ENCODE data around the gene CAMK2A.

Gene CAMK2A

DNA sequence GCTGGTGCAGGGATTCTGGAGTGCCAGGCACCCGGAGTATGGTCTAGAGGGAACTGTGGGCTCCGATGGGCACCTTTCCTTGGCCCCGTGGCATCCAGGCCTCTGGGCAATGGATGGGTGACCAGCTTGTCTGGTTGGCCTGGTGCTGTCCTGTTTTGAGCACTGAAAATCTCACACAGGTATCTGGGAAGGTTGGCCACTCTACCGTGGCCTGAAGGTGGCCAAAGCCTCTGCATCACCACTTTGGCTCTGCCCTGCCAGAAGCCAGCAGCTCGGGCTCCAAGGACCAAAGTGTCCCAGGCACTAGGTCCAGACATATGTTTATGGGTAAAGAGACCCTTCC, 70.9 kb downstream of the CAMK2A start:
- no peak overlapping the region for H3K27ac Mint-ChIP-seq
- DNase-seq = no peak
- peaks cover 4 to 5% of the 10 kb centered on the region in 2 donors for H3K4me1 Mint-ChIP-seq (ENCODE audit: low read depth in 2 of 2)
- peaks cover 6 to 51% of the 10 kb centered on the region in 2 donors for H3K27me3 Mint-ChIP-seq
- H3K36me3 Mint-ChIP-seq (ENCODE audit: insufficient read depth) = no peaks in the 10 kb centered on the region
- H3K9me3 Mint-ChIP-seq = no peaks in the 10 kb centered on the region
- no peak overlapping the region for H3K4me3 Mint-ChIP-seq
- no peak for ATAC-seq (replicated peaks)

DNA sequence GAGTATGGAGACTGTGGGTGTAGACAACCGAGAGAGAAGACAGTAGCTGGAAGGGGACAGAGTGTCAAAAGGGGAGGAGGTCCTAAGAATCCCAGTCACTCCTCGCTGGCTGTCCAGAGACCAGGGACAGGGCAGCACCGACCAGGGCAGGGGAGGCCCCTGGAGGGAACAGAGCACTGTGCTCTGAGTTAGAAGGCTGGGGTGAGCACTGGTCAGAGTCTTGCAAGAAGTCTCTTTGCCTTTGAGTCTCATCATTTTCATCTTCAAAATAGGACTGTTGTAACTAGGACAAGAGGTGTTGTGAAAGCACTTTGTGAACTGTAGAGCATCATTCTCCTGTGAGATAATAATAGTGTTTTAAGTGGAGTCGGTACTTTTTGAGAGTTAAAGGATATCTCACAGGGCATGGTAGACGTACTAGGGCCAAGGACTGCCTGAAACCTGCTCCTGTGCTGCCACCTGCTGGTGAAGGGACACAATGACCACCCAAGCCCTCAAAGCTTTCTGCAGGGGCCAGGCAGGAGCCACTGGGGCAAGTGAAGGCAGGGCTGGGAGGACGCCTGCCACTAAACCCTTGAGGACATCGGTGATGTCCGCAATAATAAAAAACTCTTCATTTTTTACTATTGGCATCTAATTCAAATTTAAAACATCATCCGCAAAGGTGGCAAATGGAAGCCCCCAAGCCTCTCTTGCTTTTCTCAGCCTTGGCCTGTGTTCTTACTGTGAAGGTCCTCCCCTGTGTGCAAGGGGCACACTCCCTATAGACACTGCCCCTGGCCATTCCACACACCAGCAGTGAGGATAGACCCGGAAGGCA, 71.5 kb downstream of the CAMK2A start:
- Mint-ChIP-seq H3K27me3 (peaks cover 6 to 51% of the 10 kb centered on the region in 2 donors), H3K4me1 (ENCODE audit: low read depth in 2 of 2) (peaks cover 4 to 5% of the 10 kb centered on the region in 2 donors), H3K4me3 (no peak overlapping the region), H3K36me3 (ENCODE audit: insufficient read depth) (no peaks in the 10 kb centered on the region), H3K9me3 (no peaks in the 10 kb centered on the region), H3K27ac (no peak overlapping the region)
- ATAC-seq (replicated peaks) = peak; percentile 97
- peak; percentile 77 to 82 (median 78) for DNase-seq

DNA sequence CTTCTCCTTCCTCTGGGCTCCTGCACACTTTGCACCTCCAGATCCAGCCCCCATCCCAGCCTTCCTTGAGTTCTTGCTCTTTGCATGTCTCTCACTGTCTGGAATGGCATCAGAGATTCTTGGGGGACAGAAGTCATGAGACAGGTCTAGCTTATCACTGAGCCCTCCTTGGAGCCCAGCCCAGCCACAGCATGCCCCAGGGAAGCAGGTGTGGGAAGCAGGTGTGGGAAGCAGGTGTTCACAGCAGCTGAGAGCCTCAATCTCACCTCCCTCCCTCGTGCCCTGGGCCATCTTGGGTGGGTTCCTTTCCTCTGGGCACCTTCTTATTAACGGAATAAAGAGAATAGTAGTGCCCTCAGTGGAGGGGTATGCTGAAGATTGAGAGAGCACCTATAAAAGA, 72.5 kb downstream of the CAMK2A start:
- Mint-ChIP-seq H3K4me3 (no peak overlapping the region), H3K9me3 (no peaks in the 10 kb centered on the region), H3K36me3 (ENCODE audit: insufficient read depth) (no peaks in the 10 kb centered on the region), H3K27me3 (peaks cover 6 to 49% of the 10 kb centered on the region in 2 donors), H3K4me1 (ENCODE audit: low read depth in 2 of 2) (peaks cover 4 to 5% of the 10 kb centered on the region in 2 donors), H3K27ac (no peak overlapping the region)
- ATAC-seq (replicated peaks) (no peak), DNase-seq (no peak)

DNA sequence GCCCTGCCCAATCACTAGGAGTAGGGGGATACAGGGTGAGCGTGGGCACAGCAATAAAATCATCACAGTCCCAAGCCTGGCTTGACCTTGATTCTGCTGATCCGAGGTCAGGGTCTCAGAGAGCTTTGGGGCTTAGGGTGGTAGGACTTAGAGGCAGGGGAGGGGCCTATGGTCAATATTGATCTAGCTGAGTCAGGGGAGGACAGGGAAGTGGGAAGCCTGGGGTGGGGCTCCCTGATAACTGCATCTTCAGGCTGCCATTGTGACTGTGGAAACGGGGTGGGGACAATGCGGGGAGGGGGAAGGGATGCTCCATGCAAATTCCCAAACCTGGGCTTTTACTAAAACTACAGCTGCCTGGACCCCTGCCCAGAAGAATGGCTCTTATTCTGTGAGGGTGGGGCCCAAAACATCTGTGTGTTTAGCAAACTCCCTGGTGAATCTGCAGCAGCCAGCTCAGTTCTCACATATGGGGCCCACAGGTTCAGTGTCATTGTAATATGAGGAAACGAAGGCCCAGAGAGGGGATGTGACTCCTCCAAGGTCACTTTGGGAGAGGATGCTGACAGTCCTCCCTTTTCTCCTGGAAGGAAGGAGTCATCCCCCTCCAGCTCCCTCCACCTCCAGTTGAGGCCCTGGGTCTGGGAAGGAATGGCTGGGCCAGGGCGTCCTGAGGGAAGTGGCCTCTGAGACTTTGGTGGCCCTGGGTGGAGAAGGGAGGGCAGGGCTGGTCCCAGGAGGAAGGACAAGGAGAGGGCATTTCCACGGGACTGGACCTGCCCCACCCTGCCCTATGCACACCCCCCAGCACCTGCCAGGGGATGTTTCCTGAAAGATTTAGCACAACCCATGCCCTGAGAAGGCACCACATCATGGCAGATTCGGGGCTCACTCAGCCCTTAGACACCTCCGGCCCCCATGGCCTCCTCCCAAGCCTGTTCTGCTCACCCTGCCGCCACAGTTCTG, 73.3 kb downstream of the CAMK2A start:
- no peak overlapping the region for H3K27ac Mint-ChIP-seq
- ATAC-seq (replicated peaks) (no peak), DNase-seq (no peak)
- peaks cover 4 to 5% of the 10 kb centered on the region in 2 donors for H3K4me1 Mint-ChIP-seq (ENCODE audit: low read depth in 2 of 2)
- H3K4me3 Mint-ChIP-seq = no peak overlapping the region
- H3K27me3 Mint-ChIP-seq = peaks cover 6 to 41% of the 10 kb centered on the region in 2 donors
- H3K9me3 Mint-ChIP-seq = no peaks in the 10 kb centered on the region
- no peaks in the 10 kb centered on the region for H3K36me3 Mint-ChIP-seq (ENCODE audit: insufficient read depth)

DNA sequence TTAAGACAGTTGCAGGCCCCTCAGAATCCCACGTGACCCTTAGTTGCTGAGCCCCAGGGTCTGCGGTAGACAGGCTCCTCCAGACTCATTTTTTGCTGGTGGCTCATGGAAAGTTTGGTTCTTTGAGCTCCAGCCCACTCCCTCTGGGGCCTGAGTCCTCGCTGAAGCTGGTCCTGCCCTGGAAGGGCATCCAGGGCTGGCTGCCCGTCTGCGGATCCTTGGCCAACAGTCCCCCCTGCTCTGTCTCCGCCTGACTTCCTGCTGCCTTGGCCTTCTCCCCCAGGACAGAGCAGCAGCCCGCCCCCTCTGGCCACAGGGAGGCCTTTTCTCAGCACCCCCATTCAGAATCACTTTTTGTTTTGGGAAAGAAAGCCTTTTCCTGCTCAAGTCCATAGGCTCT, 75.3 kb downstream of the CAMK2A start:
- no peak for ATAC-seq (replicated peaks)
- no peak for DNase-seq
- no peak overlapping the region for H3K4me3 Mint-ChIP-seq
- H3K27me3 Mint-ChIP-seq = peaks cover 2 to 43% of the 10 kb centered on the region in 2 donors
- peaks cover 7 to 11% of the 10 kb centered on the region in 2 donors for H3K4me1 Mint-ChIP-seq (ENCODE audit: low read depth in 2 of 2)
- H3K36me3 Mint-ChIP-seq (ENCODE audit: insufficient read depth) = no peaks in the 10 kb centered on the region
- H3K9me3 Mint-ChIP-seq = no peaks in the 10 kb centered on the region
- no peak overlapping the region for H3K27ac Mint-ChIP-seq

DNA sequence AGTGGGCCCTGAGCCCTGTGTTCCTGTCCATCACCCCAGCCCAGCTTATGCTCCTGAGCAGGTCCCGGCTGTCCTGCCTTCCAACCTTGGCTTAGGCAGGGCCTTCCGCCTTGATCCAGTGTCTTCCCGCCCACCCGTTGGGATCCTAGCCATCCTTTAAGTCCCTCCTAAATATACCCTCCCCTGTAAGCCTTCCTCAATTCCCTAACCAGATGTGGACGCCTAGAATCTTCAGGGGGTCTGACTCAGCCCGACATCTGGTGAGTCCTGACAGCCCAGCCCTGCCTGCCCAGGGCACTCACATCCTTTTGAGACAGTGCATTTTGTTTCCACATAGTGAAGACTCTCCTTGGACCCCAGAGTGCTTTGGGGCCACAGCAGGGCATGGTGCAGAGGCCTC, 76.0 kb downstream of the CAMK2A start:
- H3K4me1 Mint-ChIP-seq (ENCODE audit: low read depth in 2 of 2) = peaks cover 13 to 19% of the 10 kb centered on the region in 2 donors
- H3K27me3 Mint-ChIP-seq = peaks cover 6 to 51% of the 10 kb centered on the region in 2 donors
- H3K36me3 Mint-ChIP-seq (ENCODE audit: insufficient read depth) = no peaks in the 10 kb centered on the region
- no peaks in the 10 kb centered on the region for H3K9me3 Mint-ChIP-seq
- DNase-seq (no peak), ATAC-seq (replicated peaks) (no peak)
- no peak overlapping the region for H3K27ac Mint-ChIP-seq
- H3K4me3 Mint-ChIP-seq = no peak overlapping the region

DNA sequence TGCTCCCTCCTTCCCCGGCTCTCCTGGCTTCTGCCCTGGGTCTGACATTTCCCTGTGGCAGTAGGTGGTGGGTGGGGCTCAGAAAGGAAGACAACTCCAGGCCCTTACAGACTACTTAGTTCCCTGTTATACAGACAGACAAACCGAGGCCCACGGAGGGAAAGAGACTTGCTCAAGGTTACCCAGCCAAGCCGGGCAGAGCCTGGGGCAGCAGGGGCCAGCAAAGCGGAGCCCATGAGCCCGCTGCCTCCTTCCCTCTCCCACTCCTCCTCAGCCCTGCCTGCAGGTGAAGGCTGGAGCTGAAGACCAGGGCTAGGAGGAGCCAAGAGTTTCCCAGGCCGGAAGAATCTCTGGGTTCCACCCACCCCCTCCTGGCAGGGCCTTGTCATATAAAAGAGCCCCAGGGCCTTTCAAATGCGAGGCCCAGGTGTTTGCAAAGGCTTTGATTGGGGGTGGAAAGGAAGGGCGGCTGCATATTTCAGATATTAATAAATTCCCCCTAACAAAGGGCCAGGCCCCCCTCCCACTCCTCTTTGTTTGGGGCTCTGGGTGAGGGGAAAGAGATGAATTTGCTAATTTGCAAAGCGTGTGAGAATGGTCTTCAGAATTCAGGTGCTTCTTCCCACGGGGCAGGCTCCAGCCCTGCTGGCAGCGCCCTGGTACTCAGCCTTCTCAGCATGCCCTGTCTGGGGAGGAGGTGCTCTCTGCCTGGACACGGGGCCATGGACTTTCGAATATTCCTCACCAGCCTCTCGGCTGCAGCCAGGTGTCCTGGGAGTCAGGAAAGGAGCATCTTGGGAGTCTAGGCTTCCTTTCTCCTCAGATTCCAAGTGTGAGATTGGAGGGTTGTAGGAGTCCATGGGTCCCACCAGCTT, 78.2 kb downstream of the CAMK2A start:
- H3K27me3 Mint-ChIP-seq = peaks cover 19 to 51% of the 10 kb centered on the region in 2 donors
- ATAC-seq (replicated peaks) (no peak), DNase-seq (no peak)
- no peak overlapping the region for H3K27ac Mint-ChIP-seq
- peaks cover 16 to 22% of the 10 kb centered on the region in 2 donors for H3K4me1 Mint-ChIP-seq (ENCODE audit: low read depth in 2 of 2)
- H3K4me3 Mint-ChIP-seq = no peak overlapping the region
- no peaks in the 10 kb centered on the region for H3K9me3 Mint-ChIP-seq
- no peaks in the 10 kb centered on the region for H3K36me3 Mint-ChIP-seq (ENCODE audit: insufficient read depth)

DNA sequence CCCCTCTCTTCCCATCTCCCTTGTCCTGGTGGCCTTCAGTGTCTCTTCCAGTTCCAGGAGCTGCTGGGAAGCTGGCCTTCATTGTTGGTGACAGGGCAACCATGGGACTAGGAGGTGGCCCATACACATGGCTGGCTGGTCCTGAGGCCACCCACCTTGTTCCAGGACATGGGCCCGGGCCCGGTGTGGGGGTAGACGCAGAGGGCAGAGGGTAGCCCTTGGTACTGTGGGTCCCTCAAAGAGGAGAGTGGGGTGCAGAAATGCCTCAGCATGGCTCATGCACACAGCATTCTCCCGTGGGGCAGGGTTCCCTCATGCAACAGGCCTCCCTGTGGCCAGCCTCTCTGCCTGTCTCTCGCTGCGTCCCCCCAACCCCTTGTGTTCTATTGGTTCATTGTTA, 78.9 kb downstream of the CAMK2A start:
- Mint-ChIP-seq H3K36me3 (ENCODE audit: insufficient read depth) (no peaks in the 10 kb centered on the region), H3K27me3 (peaks cover 19 to 51% of the 10 kb centered on the region in 2 donors), H3K9me3 (no peaks in the 10 kb centered on the region), H3K27ac (peak overlapping the region in 1 of 2 donors; percentile 62), H3K4me1 (ENCODE audit: low read depth in 2 of 2) (peaks cover 16 to 22% of the 10 kb centered on the region in 2 donors), H3K4me3 (no peak overlapping the region)
- DNase-seq (no peak), ATAC-seq (replicated peaks) (no peak)

DNA sequence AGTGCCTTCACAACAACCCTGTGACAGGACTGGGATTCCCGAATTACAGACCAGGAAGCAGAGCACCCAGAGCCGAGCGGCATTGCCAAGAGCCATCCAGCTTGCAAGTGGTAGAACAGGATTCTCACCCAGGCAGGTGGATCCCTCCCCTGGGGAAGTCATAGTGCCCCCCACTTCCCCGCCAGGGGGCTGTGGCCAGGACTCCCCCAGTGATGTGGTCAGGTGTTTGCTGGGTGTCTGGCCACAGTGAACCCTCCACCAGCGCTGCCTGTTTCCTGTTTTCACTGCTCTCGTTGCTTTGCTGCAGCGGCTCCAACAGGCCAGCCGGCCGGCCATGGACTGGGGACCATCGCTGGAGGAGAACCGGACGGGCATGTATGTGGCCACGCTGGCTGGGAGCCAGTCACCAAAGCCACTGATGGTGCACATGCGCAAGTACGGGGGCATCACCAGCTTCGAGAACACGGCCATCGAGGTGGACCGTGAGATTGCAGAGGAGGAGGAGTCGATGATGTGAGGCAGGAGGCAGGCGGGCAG, 80.4 kb downstream of the CAMK2A start:
- Mint-ChIP-seq H3K4me1 (ENCODE audit: low read depth in 2 of 2) (peaks cover 16 to 22% of the 10 kb centered on the region in 2 donors), H3K27me3 (peaks cover 19 to 51% of the 10 kb centered on the region in 2 donors), H3K27ac (peak overlapping the region; percentile 62 to 77), H3K36me3 (ENCODE audit: insufficient read depth) (no peaks in the 10 kb centered on the region), H3K4me3 (peak overlapping the region; percentile 67 to 76), H3K9me3 (no peaks in the 10 kb centered on the region)
- DNase-seq = peak; percentile 27 to 31 (median 30)
- peak; percentile 87 for ATAC-seq (replicated peaks)

DNA sequence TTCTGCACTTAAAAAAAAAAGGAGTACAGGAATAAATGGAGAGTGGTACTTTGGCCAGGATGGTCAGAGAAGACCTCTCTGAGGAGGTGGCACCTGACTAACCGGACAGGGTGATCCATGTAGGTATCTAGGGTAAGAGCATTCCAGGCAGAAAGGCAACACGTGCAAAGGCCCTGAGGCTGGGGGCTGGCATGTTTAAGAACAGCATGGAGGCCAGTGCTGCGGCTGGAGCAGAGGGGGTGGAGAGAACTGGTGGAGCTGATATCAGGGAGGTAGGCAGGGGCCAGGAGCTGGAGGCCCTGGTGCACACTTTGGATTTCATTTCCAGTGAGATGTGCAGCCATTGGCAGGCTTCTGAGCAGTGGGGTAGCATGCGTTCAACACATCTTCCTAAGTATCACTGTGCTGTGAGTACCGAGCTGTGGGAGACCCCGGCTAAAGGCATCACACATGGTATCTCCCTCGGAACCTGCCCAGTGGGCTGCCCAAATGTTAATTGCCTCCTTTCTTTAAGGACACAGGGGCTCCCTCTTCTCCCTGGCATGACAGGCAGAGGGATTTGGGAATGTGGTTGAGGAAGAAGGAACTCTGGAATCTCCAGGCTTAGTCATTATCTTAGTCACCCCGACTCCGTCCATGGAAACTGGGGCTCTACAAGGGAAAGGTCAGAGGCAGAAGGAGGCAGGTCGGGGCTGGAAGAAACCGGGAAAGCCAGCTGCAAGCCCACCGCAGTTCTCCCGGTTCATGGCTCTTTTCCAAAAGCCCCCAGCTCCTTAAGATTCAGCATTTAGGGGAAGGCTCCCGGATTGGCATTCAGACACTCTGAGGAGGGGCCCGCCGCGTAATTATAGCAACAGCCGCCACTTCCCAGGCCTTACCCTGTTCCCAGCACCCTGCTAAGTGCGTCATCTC, 81.1 kb downstream of the CAMK2A start:
- Mint-ChIP-seq H3K27me3 (peaks cover 19 to 54% of the 10 kb centered on the region in 2 donors), H3K36me3 (ENCODE audit: insufficient read depth) (no peaks in the 10 kb centered on the region), H3K9me3 (no peaks in the 10 kb centered on the region), H3K27ac (peak overlapping the region; percentile 62 to 77), H3K4me3 (peak overlapping the region; percentile 67 to 76), H3K4me1 (ENCODE audit: low read depth in 2 of 2) (peaks cover 16 to 22% of the 10 kb centered on the region in 2 donors)
- ATAC-seq (replicated peaks) = no peak
- DNase-seq = no peak

DNA sequence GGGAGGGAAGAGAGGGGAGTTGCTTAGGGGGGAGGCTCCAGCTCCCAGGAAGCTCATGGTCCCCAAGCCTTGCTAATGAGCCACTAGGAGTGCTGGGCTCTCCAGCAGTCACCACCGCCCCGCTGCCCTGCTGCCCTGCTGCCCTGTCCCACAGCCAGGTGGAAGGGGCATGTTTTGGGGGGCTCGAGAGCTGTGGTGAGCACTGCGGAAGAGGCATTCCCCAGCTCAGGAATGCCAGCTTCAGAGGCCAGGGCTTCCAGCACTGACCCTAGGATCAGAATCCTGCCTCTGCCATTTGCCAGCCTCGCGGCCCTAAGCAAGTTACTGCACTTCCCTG, 82.8 kb downstream of the CAMK2A start:
- Mint-ChIP-seq H3K4me1 (ENCODE audit: low read depth in 2 of 2) (peaks cover 16 to 22% of the 10 kb centered on the region in 2 donors), H3K4me3 (no peak overlapping the region), H3K9me3 (no peaks in the 10 kb centered on the region), H3K27me3 (peaks cover 25 to 64% of the 10 kb centered on the region in 2 donors), H3K27ac (no peak overlapping the region), H3K36me3 (ENCODE audit: insufficient read depth) (no peaks in the 10 kb centered on the region)
- no peak for ATAC-seq (replicated peaks)
- DNase-seq = no peak

Data from effector memory CD8-positive, alpha-beta T cell (primary cell).